Uterus (tissue), 4 donors: ENCODE results near the gene SLK. TPM values are rescaled to one million over a fixed set of nuclear protein-coding genes. Genes with fewer than 3 reads are reported as not detected.

Experiments
- DNase-seq, 2 donors: peaks; one replicate each; pipeline ENCODE4 v3.0.0-alpha.2; 2019 to 2020
- H3K27ac ChIP-seq, 2 donors: fragments of 200-600 bp; sonication (generic); 1 replicate in 1 of 2; 2 replicates in 1 of 2; pipeline ENCODE4 v1.5.1; 2016 to 2018
- H3K27me3 ChIP-seq, 2 donors: fragments of 200-600 bp; sonication (generic); one replicate each; pipeline ENCODE4 v1.5.1; 2018 to 2019; ENCODE audit warnings: control low read depth in 1 of 2
- H3K36me3 ChIP-seq, 2 donors: fragments of 200-600 bp; sonication (generic); one replicate each; pipeline ENCODE4 v1.5.1; 2019; ENCODE audit warnings: control low read depth in 1 of 2
- H3K4me1 ChIP-seq, 2 donors: fragments of 200-600 bp; sonication (generic); one replicate each; pipeline ENCODE4 v1.5.1; 2018 to 2019; ENCODE audit warnings: control low read depth in 1 of 2
- H3K4me3 ChIP-seq, 2 donors: fragments of 200-600 bp; sonication (generic); 1 replicate in 1 of 2; 2 replicates in 1 of 2; pipeline ENCODE4 v1.5.1; 2018 to 2019; ENCODE audit warnings: mild to moderate bottlenecking in 1 of 2
- H3K9me3 ChIP-seq, 2 donors: fragments of 200-600 bp; sonication (generic); one replicate each; pipeline ENCODE4 v1.5.1; 2019; ENCODE audit warnings: control low read depth in 1 of 2
- CTCF ChIP-seq, 4 experiments: fragments of 200-600 bp in 2 of 4; fragments of 450-650 bp in 2 of 4; sonication (generic) in 2 of 4; IDR thresholded peaks; one replicate each; pipeline ENCODE4 v1.5.1; 2016 to 2019; ENCODE audit warnings: antibody characterized with exemption in 4 of 4, mild to moderate bottlenecking in 2 of 4, moderate library complexity in 1 of 4
- POLR2A ChIP-seq, 2 donors: fragments of 450-650 bp; IDR thresholded peaks; one replicate each; pipeline ENCODE4 v1.6.1; 2016; ENCODE audit warnings: antibody characterized with exemption in 2 of 2, mild to moderate bottlenecking in 1 of 2, moderate library complexity in 1 of 2
- intact Hi-C: fragments of 100-400 bp; cut with DNase I; formaldehyde crosslinking; loops from one replicate; pipeline ENCODE4 v1.15.1; 2023; ENCODE audit warnings: low total_unique reads
- total RNA-seq, 4 donors: library from RNA; depleted of rRNA in 3 of 4; stranded (reverse); fragments of >200 nt in 3 of 4; gene quantifications; one replicate each; pipeline versions ENCODE4 v1.1.0 to v1.2.4, GENCODE V29; 2014 to 2023
- donor health status: DM: yes; HTN: yes; CAD: no.

Gene SLK
- total RNA-seq, 4 donors from 2014 or later: 30.9 to 78.7 (median 52.1) TPM

GRCh38 chr10:103949728-103950127 is 17.2 kb upstream of the SLK start:
- TF ChIP-seq POLR2A (IDR thresholded peaks at IDR 0.05) (no peak), CTCF (IDR thresholded peaks at IDR 0.05) (no peak)
- H3K9me3 ChIP-seq: no peaks in the 10 kb centered on the region
- H3K27me3 ChIP-seq: no peaks in the 10 kb centered on the region
- DNase-seq: no peak
- intact Hi-C loops: no loop called here
- H3K27ac ChIP-seq: no peak overlapping the region
- H3K4me3 ChIP-seq: no peak overlapping the region
- H3K36me3 ChIP-seq: no peaks in the 10 kb centered on the region
- no peaks in the 10 kb centered on the region for H3K4me1 ChIP-seq

- Histone ChIP-seq H3K27ac (no peak overlapping the region), H3K27me3 (no peaks in the 10 kb centered on the region), H3K4me1 (no peaks in the 10 kb centered on the region), H3K4me3 (no peak overlapping the region), H3K36me3 (no peaks in the 10 kb centered on the region), H3K9me3 (no peaks in the 10 kb centered on the region)
- no peak for DNase-seq
- TF ChIP-seq CTCF (IDR thresholded peaks at IDR 0.05): no peak
- intact Hi-C loops: no loop called here
Measured at GRCh38 chr10:103951183-103951582, 15.8 kb upstream of the SLK start.

GRCh38 chr10:103951942-103952341 is 15.0 kb upstream of the SLK start:
- H3K27me3 ChIP-seq: no peaks in the 10 kb centered on the region
- TF ChIP-seq CTCF (IDR thresholded peaks at IDR 0.05) (no peak), POLR2A (IDR thresholded peaks at IDR 0.05) (no peak)
- intact Hi-C loops: no loop called here

GRCh38 chr10:103954543-103954942 is 12.4 kb upstream of the SLK start:
- Histone ChIP-seq H3K4me1 (no peaks in the 10 kb centered on the region), H3K27ac (no peak overlapping the region), H3K9me3 (no peaks in the 10 kb centered on the region), H3K4me3 (no peak overlapping the region), H3K27me3 (no peaks in the 10 kb centered on the region), H3K36me3 (no peaks in the 10 kb centered on the region)
- TF ChIP-seq POLR2A (IDR thresholded peaks at IDR 0.05): no peak
- no peak for TF ChIP-seq CTCF (IDR thresholded peaks at IDR 0.05)
- no peak for DNase-seq
- intact Hi-C loops: no loop called here

More at GRCh38 chr10:103951942-103952341, 15.0 kb upstream of the SLK start:
- Histone ChIP-seq H3K36me3 (no peaks in the 10 kb centered on the region), H3K4me1 (no peaks in the 10 kb centered on the region), H3K9me3 (no peaks in the 10 kb centered on the region), H3K27ac (no peak overlapping the region), H3K4me3 (no peak overlapping the region)
- no peak for DNase-seq

- Histone ChIP-seq H3K4me1 (no peaks in the 10 kb centered on the region), H3K4me3 (no peak overlapping the region), H3K9me3 (no peaks in the 10 kb centered on the region), H3K27ac (no peak overlapping the region), H3K36me3 (no peaks in the 10 kb centered on the region), H3K27me3 (no peaks in the 10 kb centered on the region)
- no peak for DNase-seq
- intact Hi-C loops: no loop called here
- TF ChIP-seq CTCF (IDR thresholded peaks at IDR 0.05) (no peak), POLR2A (IDR thresholded peaks at IDR 0.05) (no peak)
Measured at GRCh38 chr10:103958996-103959395, 7.9 kb upstream of the SLK start.
